LNCaP clone FGC (cell line): Measurements from ENCODE around the gene CFAP92.
"Not testable (repeated sequence)": the region's sequence is repeated elsewhere in the genome, so short reads cannot be mapped to it uniquely, and the experiment has no call there.

ENCODE experiments used
- DNase-seq: peaks from one replicate; pipeline ENCODE4 v3.0.0-alpha.2; 2011; ENCODE audit warnings: low read depth
- H3K4me3 ChIP-seq: 2 replicates; pipeline ENCODE4 v1.5.1; 2011; ENCODE audit warnings: mild to moderate bottlenecking, low read depth, low read length, control low read depth
- CTCF ChIP-seq: IDR thresholded peaks from 2 replicates; pipeline ENCODE4 v1.5.1; 2012; ENCODE audit warnings: mild to moderate bottlenecking; ENCODE audit not compliant: control insufficient read depth, insufficient read depth; ENCODE audit errors: extremely low read depth

The CFAP92 gene

GRCh38 chr3:128872744-128873143, 121.1 kb downstream of the CFAP92 start:
- no peak for DNase-seq
- no peak for TF ChIP-seq CTCF
- no peak overlapping the region for H3K4me3 ChIP-seq

GRCh38 chr3:128872282-128872681, 121.6 kb downstream of the CFAP92 start:
- DNase-seq = no peak
- H3K4me3 ChIP-seq = no peak overlapping the region
- TF ChIP-seq CTCF = no peak

GRCh38 chr3:128870347-128870746, 123.5 kb downstream of the CFAP92 start:
- no peak overlapping the region for H3K4me3 ChIP-seq
- DNase-seq = no peak
- TF ChIP-seq CTCF = no peak

- H3K4me3 ChIP-seq = no peak overlapping the region
- no peak for DNase-seq
- no peak for TF ChIP-seq CTCF
Measured at GRCh38 chr3:128867200-128868125, 126.4 kb downstream of the CFAP92 start.

- not testable (repeated sequence) for DNase-seq
Measured at GRCh38 chr3:128864849-128865804, 128.7 kb downstream of the CFAP92 start.

GRCh38 chr3:128864351-128864811, 129.5 kb downstream of the CFAP92 start:
- no peak for TF ChIP-seq CTCF
- H3K4me3 ChIP-seq = no peak overlapping the region
- DNase-seq = no peak

More at GRCh38 chr3:128864849-128865804, 128.7 kb downstream of the CFAP92 start:
- not testable (repeated sequence) for H3K4me3 ChIP-seq

- no peak for DNase-seq
- no peak overlapping the region for H3K4me3 ChIP-seq
- peak; percentile 19; the same call in 1 of the 2 replicates for TF ChIP-seq CTCF
Measured at GRCh38 chr3:128863560-128863959, 130.3 kb downstream of the CFAP92 start.
